KG1 (cell line): ENCODE measurements around the gene ZNRF4.
"Not testable (repeated sequence)": the region's sequence is repeated elsewhere in the genome, so short reads cannot be mapped to it uniquely, and the experiment has no call there.

ENCODE experiments used
- DNase-seq: peaks from one replicate; lab custom pipeline; 2025; lab: John Stamatoyannopoulos, UW

The ZNRF4 gene

GRCh38 chr19:5455367-5456129 is at the start of gene ZNRF4:
ZNRF4 (plus strand) TSS chr19:5455417; CDS start chr19:5455492, 75 bp downstream.
- DNase-seq: no peak

- not testable (repeated sequence) for DNase-seq
Measured at GRCh38 chr19:5406198-5406597, 49.0 kb upstream of the ZNRF4 start.

- DNase-seq: no peak
Measured at GRCh38 chr19:5406816-5407215, 48.4 kb upstream of the ZNRF4 start.

GRCh38 chr19:5407356-5407755 is 47.9 kb upstream of the ZNRF4 start:
- DNase-seq: no peak

GRCh38 chr19:5417495-5418436 is 37.5 kb upstream of the ZNRF4 start:
- no peak for DNase-seq

- DNase-seq: no peak
Measured at GRCh38 chr19:5418677-5419076, 36.5 kb upstream of the ZNRF4 start.

GRCh38 chr19:5420953-5421352 is 34.3 kb upstream of the ZNRF4 start:
- no peak for DNase-seq

GRCh38 chr19:5423567-5424125 is 31.6 kb upstream of the ZNRF4 start:
- no peak for DNase-seq

- no peak for DNase-seq
Measured at GRCh38 chr19:5424192-5424973, 30.8 kb upstream of the ZNRF4 start.

- DNase-seq: no peak
Measured at GRCh38 chr19:5425260-5425659, 30.0 kb upstream of the ZNRF4 start.

GRCh38 chr19:5430237-5430636 is 25.0 kb upstream of the ZNRF4 start:
- no peak for DNase-seq

- DNase-seq: no peak
Measured at GRCh38 chr19:5432687-5433086, 22.5 kb upstream of the ZNRF4 start.

GRCh38 chr19:5434351-5434917 is 20.8 kb upstream of the ZNRF4 start:
- DNase-seq: no peak

GRCh38 chr19:5434970-5435641 is 20.1 kb upstream of the ZNRF4 start:
- no peak for DNase-seq

GRCh38 chr19:5435642-5436017 is 19.6 kb upstream of the ZNRF4 start:
- DNase-seq: no peak

GRCh38 chr19:5436106-5436947 is 18.9 kb upstream of the ZNRF4 start:
- DNase-seq: no peak

GRCh38 chr19:5436948-5437306 is 18.3 kb upstream of the ZNRF4 start:
- DNase-seq: no peak

- DNase-seq: not testable (repeated sequence)
Measured at GRCh38 chr19:5438756-5439155, 16.5 kb upstream of the ZNRF4 start.

GRCh38 chr19:5439452-5439851 is 15.8 kb upstream of the ZNRF4 start:
- no peak for DNase-seq

GRCh38 chr19:5440299-5440698 is 14.9 kb upstream of the ZNRF4 start:
- DNase-seq: no peak
